HG03439 (cell line): ENCODE data around the gene TCF4.

ENCODE experiments used
- ATAC-seq: cut with Tn5 transposase; IDR thresholded peaks from one replicate; pipeline ENCODE4 v1.9.1; 2021; ENCODE audit warnings: mild to moderate bottlenecking, moderate library complexity; ENCODE audit not compliant: unreplicated experiment

Gene TCF4

DNA sequence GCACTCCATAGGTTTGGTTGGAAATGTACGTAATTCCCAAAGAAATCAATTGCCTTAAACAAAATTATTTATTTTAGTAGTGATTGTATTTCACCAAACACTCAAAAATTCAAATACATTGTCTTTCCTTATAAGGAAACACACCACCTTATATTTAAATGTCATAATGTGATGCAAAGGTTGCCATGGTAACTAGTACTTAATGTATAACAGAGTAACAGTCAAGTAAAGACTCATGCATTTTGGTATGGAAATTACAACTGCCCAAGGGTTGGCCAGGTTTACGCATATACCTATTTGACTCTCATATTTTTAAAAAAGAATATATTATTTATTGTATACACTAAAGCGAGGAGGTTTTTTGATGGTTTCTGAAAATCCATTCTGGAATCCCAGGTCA is 231.2 kb downstream of the TCF4 start:
- no peak for ATAC-seq

DNA sequence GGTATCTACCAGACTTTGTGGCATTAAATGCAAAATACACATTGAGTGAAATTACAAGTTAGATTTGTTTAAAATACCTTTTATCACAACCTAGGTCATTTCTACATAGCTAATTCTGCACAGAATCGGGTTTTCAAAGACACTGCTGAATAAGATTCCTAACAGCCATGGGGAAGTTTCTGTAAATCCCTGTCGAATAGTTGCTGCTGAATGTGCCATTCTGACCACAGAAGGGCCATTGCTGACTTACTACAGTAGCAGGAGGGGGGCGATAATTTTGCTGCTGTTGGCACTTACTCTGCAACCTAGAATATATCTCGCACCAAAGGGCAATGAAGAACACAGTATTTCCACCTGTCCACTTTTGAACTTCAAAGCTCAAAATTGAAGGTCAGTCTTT is 232.8 kb downstream of the TCF4 start:
- no peak for ATAC-seq

DNA sequence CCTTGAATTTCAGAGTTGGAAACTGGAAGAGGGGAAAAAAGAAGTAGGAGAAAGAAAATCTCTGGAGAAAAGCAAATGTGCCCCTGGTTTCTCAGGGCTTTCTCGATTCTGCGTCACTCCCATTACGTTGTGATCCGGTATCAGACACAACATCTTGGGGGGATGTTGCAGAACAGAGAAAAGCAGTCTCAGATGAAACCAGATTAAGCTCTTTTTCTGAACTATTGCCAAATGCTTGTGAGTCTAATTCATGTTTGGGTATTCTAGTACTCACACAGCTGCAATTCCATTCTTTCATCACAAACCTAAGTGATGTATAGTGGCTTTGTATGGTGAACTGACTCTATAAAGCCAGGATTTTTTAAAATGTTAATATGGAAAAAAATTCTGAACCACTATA is 233.2 kb downstream of the TCF4 start:
- no peak for ATAC-seq

DNA sequence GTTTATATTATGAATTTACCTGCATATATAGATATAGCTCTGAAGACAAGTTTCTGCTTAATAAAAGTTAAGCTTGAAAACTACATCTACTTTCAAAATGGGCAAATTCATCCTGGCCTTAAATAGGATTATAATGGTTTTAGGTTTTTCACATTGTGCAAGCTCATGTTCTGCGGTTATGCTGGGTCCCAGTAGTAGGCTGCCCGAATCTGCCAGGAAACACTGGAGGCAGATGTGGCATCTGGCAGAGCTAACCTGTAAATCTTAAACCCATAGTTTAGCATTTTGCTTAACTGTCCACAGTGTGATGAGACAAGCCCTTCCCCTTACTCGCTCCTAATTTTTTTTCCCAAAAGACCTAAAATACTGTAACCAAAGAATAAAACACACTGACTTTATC is 234.2 kb downstream of the TCF4 start:
- ATAC-seq = no peak

DNA sequence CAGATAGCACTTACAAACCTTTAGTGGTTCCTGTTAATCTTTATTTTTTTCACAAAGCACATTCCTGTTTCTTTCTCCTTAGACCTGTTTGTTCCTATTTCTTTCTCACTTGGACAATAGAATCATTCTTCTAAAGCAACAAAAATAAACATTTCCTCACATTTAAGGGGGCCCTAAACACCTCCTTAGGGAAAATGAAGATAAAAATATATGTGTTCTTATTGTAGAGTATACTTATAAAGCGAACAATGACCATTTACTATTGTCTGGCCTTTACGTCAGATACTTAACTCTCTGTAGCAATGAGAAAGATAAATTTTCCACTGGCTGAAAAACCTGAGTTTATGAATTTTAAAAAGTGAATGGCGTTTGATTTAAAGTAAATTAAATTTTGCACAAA is 234.6 kb downstream of the TCF4 start:
- ATAC-seq = no peak

DNA sequence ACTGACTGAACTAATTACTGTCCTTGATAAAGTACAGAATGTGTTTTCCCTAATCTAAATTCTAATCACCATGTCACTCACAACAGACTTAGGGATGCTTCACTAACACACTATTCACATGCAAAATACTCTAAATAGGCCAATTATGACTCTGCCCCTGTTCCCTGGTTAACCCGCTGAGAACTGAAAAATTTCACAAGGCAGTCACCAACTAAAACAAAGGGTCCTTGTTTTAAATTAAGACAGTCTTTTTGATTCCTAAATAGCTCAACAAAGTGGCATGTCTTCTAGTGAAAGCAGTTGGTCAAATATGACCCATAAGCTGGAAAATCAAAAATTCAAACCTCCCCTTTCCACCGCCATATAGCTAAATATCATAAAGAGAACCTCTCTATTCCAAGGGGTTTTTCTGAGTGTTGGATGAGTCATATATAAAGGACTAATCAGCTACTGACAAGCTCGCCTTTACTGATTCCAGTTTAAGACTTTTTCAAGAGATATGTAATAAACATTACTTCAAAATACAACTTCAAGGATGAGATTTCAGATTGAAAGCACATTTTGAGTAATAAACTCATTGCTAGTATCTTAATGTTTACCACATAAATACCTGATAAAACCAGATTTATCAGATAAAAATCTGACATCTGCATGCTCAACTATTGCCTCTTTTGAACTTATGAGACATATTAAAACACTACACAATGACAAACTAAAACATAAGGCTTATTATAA is 235.8 kb downstream of the TCF4 start:
- peak; percentile 56 for ATAC-seq

DNA sequence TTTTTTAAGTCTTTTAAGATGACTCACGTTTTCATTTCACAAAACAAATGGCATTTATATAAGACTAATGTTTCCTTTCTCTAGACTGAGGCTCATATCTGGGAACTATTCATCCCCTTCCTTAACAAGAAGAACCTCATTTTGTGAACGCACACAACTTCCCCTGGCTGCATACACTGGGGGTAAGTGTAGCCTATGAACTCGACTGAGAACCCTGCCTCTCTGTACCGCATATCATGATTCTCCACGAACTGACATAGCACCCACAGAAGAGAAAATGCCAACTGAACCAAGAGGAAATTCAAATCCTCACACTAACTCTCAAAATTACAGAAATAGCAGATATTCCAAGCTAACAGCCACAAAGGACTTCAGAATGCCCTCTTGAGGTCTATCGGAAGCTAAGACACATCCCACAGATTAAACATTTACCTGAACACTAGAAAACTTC is 236.7 kb downstream of the TCF4 start:
- no peak for ATAC-seq

DNA sequence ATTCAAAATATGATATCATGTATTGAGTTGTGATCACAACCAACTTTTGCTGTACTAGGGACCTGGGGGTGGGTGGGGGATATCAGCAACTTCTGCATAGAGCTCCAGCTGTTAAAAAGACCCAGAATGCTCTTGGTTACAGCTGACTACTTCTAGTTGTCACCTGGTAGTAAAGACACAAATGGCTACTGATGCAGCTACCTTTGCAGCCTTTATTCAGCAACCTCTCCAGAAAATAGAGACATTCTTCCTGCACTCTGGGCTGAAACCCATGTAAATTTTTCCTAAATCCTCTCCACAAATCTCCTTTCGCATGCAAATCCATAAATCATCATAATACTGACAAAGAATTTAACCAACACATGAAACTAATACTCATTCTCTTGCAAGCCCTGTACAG is 238.3 kb downstream of the TCF4 start:
- no peak for ATAC-seq

DNA sequence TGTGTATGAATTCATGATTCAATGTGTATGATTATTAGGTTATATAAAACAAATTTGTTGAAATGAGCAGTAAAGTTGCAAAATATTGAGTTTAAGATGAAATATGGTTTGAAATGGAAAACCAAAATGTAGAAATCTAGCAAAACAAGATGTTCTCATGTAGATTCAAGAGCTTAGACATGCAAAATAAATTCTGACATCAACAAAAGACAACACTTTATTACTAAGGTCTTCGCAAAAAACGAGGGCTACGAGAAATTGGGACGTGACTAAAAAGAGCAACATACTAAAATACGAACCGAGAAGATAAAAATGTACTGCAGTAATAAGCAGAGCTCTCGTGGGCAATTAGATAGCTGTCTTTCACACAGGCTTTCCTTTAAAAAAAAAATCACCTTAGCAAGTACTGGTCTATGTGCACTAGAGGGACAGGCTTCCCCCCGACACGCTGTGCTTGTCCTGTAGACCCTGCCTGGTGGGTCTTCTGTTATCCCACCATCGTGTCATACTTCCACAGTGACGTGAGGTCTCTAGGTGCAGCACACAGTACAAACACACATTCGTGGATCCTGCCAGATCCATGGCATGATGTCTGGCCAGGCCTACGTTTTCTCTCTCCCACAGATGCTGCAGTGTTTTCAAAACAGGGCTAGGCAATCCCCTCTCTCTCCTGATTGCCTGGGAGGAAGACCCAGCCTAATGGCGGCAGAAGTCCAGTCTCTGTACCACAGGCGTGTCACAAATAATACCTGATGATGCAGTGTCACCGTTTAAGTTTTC is 240.8 kb downstream of the TCF4 start:
- no peak for ATAC-seq

DNA sequence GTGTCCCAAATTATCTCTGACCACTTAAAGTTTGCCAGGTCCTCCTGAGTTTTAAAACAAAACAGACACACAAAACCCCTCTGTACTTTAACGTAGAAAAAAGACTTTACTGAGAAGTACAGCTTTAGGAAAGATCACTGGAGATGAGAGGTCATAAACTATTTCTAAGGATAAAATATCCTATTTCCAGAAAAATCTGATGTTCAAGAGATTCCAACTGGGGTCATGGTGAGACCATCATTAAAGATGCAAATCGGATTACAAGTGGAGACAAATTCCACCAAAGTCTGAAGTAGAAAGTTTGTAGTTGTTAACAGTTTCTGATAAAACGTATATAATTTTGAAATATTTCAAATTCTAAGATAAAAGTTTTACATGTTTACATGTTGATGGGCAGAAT is 241.6 kb downstream of the TCF4 start:
- ATAC-seq = no peak

DNA sequence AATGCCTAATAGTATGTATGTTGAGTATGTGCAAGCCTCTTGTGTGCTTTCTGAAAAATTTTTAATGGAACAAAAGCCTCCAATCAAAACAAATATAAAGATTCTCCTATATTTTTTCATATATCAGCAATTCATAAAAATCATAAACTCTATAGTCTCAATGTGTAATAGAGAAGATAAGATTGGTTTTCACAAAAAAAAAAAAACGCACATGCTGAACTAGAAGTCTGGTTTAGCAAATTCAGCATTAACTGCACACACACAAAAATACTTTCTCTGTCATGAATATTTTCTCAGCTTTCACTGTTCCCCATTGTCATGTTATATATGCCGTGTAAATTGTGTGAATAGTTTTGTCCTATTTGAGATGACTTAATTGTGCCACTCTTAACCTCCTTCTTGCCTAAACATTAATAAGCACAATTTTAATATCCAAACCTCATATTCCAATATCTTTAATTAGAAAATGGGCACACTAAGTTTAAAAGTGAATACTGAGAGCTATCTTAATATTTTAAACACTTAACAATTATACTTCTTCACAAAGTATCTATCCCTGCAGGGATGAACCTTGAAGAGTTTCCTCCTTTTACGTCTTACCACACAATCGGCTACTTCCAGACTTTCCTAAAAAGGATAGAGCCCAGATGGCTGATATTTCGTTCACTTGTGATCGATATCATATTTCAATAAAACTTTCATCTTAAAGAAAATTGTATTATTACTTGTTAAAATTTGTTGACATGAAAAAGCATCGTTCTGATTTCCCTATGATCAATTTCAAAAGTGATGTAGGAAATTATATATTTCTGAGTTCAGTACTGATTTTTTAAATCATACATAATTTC is 242.7 kb downstream of the TCF4 start:
- no peak for ATAC-seq

DNA sequence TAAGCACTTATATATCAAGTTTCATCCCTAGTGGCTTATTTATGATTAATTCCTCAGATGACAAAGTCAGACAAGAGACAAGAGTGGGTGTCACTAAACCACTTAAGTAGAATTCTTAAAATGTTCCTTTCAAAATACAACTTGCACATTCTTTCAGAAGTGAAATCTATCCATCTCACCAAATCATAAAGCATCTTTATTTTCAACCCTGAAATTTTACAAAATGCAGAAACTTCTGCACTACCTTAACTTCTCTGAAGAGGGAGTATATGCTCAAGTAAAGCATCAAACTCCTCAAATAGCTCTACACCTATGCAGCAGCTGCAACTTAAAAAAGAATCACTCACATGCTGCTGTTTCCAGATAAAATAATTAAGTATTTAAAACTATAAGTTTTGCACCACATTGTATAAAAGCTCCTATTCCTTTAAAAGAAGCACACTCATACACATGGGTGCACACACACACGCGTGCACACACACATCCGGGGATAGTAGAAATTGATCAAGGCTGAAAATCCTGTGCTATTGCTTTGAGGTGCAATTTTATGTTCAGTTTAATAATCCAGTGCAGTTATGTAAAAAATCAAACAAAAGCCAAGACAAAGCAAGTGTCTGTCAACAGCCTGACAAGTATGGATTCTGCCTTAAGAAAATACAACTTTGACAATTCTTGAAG is 244.5 kb downstream of the TCF4 start:
- ATAC-seq = peak; percentile 73

DNA sequence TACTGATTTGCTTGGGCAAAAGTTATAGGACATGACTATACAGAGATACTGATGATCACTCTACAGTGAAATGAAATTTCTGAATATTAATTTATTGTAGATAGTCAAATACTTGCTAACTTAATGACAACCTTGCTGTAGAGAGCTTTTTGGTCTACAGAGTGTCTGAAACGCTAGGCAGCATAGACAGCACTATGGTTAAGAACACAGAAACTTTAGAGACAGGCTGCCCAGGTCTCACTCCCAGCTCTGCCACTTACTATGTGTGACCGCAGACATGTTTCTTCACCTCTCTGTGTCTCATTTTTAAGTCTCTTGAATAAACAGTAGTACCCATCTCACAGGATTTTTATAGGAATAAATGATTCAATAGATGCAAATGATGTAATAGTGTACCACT is 247.0 kb downstream of the TCF4 start:
- ATAC-seq = no peak

DNA sequence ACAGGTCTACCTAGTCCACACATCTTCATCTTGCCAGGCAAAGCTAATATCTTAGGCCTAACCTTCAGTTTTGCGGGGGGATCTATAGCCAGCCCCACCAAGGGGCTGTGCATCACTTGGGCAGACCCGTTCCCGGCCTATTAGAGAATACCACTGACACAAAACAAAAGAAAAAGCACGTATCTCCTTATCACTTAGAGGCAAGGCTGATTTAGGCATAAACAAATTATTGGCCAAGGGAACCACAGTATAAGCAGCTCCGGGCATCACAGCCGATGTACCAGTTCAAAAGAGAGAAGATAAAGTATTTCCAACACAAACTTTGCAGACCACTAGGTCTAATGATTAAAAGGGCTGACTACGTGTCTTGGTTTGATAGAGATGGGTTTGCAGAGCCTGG is 248.0 kb downstream of the TCF4 start:
- no peak for ATAC-seq

DNA sequence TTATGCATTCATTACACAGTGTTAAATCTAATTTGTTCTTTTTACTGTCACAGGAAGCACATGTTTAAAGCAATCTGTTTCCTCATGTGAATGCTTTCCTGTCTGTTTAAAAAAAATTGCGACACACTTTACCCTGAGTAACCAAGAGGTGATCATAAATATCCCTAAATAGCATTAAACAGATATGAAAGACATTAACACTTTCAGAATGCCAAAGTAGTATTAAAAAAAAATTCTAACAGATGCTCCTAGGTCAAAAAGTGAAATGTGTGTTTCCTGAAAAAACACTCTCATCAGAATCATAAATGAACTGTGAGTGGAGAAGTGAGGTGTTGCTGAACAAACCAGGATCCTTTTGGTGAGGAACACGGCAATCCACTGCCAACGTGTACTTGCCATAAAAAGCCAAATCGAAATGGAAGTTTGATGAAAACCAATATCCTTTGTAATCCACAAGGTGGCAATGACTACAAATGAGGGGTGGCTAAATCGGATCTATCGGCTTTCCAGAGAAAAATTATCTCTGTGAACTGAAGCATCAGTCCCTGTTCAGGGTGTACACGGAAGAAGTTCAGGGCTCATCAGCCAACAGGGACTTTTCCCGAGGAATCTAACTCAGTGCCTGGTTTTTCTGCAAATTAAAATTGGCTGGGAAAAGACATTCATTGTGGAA is 248.9 kb downstream of the TCF4 start:
- ATAC-seq = no peak

DNA sequence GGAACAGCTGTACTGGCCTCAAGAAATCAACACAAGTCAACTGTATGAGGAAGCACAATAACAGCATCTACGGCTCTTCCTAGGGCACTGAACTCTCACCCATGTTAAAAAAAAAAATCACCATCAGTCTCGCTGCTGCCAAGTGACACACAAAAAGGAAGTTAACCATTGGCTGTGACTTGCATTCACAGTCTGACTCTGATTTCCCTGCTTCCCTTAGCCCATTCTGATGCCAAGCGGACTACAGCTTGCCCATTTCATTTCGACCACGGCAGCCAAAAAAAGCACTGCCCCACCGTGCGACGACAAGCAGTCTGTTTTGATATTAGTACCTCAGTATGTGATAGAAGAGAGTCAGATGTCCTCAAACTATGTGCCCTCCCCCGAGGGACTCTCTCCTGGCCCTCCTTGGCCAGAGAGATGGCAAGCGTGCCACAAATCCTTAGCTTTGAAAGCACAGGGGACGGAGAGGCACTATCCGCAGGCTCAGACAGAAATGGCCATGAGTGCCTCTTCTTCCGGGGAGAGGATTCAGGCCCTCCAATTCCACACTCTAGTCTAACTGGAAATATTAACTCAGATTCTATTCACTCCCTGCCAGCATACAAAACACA is 250.0 kb downstream of the TCF4 start:
- ATAC-seq = no peak

DNA sequence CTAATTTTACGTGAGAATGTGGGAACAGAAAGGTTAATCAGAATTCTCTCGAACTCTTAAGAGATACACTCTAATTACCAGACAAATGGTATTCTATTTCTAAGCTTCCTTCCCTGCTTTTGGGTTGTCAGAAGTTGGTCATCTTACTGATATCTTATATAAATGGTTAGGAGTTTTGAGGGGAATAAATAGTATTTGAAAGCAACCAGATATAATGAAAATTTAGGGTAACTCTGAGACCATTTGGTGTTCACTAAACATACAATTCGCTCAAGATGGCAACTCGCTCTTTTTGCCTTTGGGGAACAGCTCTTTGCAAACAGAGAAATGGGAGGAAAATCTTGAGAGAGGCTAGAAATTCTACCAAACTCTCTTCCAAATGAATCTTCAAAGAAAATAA is 250.9 kb downstream of the TCF4 start:
- ATAC-seq = no peak

DNA sequence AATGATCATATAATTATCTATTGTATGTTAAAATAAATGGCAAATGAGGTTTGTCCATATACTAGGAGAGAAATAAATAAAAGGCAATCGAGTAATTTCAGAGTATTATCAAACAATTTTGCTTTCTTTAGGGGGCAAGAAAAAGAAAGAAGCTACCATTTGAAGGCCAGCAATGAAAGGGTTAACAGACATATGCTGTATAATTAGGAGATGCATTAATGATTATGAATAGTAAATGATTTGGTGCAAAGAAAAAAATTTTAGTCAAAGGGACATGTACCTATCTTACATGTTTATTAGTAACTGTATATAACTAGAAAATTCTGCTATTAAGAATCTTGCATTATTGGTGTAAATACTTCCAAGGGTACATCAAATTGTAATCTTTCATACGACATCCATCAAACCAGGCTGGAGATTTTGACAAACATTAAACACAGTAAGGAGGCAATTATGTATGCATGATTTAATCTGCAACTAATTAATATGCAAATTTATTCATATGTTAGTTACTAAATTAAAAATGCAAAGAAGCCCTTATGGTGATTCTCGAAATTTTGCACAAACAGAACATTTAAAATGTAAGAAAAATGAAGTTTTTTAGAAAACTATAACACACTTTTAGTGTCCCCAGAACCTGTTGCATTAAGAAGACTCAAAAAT is 251.4 kb downstream of the TCF4 start:
- no peak for ATAC-seq

DNA sequence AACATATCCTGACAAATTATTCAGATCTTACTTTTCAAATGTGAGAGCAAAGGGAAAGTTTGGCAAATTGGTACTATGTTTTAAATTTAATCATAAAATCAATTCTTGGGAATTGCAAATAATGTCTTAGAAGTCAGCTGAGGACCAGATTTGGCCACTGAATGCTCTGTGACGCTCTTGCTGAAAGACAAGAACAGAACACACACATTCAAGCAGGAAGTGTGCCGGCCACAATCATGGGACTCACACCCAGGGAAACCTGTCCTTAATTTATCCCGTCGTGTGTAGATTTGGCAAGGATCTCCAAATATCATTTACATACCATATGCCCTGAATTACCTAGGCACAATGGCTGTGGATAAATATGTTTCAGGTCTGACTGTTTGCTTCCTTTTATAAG is 253.1 kb downstream of the TCF4 start:
- no peak for ATAC-seq

DNA sequence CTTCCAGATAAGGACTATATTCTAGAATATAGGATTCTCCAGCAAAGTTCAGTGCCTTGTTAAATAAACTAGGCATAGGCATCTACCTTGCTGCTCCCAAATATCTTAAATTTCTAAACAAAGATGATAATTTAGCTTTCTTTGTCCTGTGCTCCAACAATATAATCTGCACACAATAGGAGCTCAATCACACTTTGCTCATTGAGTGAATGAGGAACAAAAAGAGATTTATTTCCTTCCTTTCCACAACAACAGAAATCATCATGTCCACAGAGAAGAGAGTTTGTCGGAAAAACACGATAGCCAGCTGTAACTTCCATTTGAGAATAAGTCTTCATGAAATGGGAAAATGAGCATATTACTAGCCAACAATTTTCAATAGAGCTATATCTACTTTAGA is 256.7 kb downstream of the TCF4 start:
- no peak for ATAC-seq
